Lower lobe of right lung (tissue), 2 donors: Measurements from ENCODE around the gene CLCN1. TPM values are rescaled to one million over a fixed set of nuclear protein-coding genes. Genes with fewer than 3 reads are reported as not detected.

Experiments
- ATAC-seq, 2 donors: fragments of 200-7000 bp; cut with Tn5 transposase; one replicate each; pipeline ENCODE4 v1.9.1; 2020 to 2022; ENCODE audit warnings: mild to moderate bottlenecking in 2 of 2, moderate library complexity in 2 of 2
- DNase-seq: peaks from one replicate; pipeline ENCODE4 v3.0.0-alpha.2; 2020
- H3K27ac ChIP-seq: fragments of 200-600 bp; one replicate; pipeline ENCODE4 v1.8.0; 2022
- H3K27me3 ChIP-seq: fragments of 200-600 bp; one replicate; pipeline ENCODE4 v1.8.0; 2022; ENCODE audit warnings: low read depth
- H3K36me3 ChIP-seq: fragments of 200-600 bp; one replicate; pipeline ENCODE4 v1.8.0; 2022; ENCODE audit warnings: mild to moderate bottlenecking
- H3K4me1 ChIP-seq: fragments of 200-600 bp; one replicate; pipeline ENCODE4 v1.8.0; 2022
- H3K4me3 ChIP-seq: fragments of 200-600 bp; one replicate; pipeline ENCODE4 v1.8.0; 2022; ENCODE audit warnings: mild to moderate bottlenecking
- H3K9me3 ChIP-seq: fragments of 200-600 bp; one replicate; pipeline ENCODE4 v1.8.0; 2022
- intact Hi-C: fragments of 100-400 bp; cut with DNase I; formaldehyde crosslinking; loops from one replicate; pipeline ENCODE4 v1.11.0; 2022
- total RNA-seq: library from RNA; stranded (reverse); fragmentation: NEBNext Ultra II Directional; extraction: Animal tissue kit (Norgen Biotek cat#: 25700); gene quantifications from one replicate; pipeline ENCODE4 v1.2.1, GENCODE V29; 2021
- TF ChIP-seq, protein P1 (sequence below): fragments of 200-600 bp; IDR thresholded peaks from one replicate; pipeline ENCODE4 v1.8.0; 2022; ENCODE audit warnings: antibody characterized with exemption, mild to moderate bottlenecking
- donor health status: DM: no; HTN: yes; CAD: no; lungs with severe emphysema.

The CLCN1 gene
- total RNA-seq, 1 donor from 2014 or later: not detected

DNA sequence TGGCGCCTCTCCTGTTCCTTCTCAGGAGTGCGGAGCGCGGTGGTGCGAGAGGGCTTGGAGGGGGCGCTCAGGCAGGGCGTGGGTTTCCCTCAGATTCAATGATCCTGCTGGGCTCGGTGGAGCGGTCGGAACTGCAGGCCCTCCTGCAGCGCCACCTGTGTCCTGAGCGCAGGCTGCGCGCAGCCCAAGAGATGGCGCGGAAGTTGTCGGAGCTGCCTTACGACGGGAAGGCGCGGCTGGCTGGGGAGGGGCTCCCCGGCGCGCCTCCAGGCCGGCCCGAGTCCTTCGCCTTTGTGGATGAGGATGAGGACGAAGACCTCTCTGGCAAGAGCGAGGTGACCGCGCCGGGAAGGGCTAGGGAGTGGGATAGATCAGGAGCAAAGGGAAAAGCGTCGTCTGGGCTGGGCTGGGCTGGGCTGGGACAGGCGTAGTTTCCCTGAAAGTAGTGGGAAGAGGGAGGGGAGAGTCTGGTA, 29.6 kb downstream of the CLCN1 start:
- TF ChIP-seq, protein P1, sequence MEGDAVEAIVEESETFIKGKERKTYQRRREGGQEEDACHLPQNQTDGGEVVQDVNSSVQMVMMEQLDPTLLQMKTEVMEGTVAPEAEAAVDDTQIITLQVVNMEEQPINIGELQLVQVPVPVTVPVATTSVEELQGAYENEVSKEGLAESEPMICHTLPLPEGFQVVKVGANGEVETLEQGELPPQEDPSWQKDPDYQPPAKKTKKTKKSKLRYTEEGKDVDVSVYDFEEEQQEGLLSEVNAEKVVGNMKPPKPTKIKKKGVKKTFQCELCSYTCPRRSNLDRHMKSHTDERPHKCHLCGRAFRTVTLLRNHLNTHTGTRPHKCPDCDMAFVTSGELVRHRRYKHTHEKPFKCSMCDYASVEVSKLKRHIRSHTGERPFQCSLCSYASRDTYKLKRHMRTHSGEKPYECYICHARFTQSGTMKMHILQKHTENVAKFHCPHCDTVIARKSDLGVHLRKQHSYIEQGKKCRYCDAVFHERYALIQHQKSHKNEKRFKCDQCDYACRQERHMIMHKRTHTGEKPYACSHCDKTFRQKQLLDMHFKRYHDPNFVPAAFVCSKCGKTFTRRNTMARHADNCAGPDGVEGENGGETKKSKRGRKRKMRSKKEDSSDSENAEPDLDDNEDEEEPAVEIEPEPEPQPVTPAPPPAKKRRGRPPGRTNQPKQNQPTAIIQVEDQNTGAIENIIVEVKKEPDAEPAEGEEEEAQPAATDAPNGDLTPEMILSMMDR: peak; percentile 54
- Histone ChIP-seq H3K4me1 (peaks cover 5% of the 10 kb centered on the region), H3K9me3 (no peaks in the 10 kb centered on the region), H3K27ac (no peak overlapping the region), H3K36me3 (no peaks in the 10 kb centered on the region), H3K4me3 (peak overlapping the region; percentile 12), H3K27me3 (peaks cover 23% of the 10 kb centered on the region)
- peak; percentile 89 to 91 for ATAC-seq
- intact Hi-C loops: no loop called here
- DNase-seq: peak; percentile 75

DNA sequence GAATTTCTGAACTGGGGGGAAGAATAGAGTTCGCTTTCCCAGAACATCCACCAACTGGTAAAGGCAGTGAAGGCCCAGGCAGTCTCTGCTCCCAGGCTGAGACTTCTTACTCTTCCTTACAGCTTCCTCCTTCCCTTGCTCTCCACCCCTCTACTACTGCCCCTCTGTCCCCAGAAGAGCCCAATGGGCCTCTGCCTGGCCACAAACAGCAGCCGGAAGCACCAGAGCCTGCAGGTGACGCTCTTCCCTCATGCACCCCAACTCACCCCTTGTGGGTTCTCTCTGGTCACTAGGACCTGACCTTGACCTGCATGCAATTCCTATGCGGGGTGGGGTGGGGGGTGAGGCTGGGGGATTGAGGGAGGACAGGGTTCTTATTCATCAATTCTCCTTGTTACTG, 30.1 kb downstream of the CLCN1 start:
- intact Hi-C loops: no loop called here
- no peaks in the 10 kb centered on the region for H3K9me3 ChIP-seq
- H3K27me3 ChIP-seq: peaks cover 23% of the 10 kb centered on the region
- H3K27ac ChIP-seq: no peak overlapping the region
- H3K4me1 ChIP-seq: peaks cover 5% of the 10 kb centered on the region
- H3K4me3 ChIP-seq: no peak overlapping the region
- ATAC-seq (peak in 1 of 2 donors; percentile 14), DNase-seq (no peak)
- TF ChIP-seq, protein P1: no peak
- no peaks in the 10 kb centered on the region for H3K36me3 ChIP-seq

DNA sequence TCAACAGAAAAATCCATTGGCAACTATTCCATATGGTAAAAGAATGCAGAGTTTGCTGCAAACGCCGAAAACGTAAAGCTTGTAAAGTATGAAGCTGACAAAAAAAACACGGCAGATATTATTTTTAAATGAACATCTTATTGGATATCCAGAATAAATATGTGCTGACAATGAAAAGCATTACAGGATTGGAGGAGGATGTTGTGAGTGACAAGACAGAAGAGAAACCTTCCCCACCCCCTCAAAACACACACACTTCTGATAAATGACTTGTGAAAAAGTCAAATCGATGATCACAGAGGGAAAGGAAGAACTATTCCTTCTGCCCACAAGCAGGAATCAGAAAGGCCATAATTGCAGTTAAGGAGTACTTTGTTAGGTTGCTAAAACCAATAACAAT, 32.0 kb downstream of the CLCN1 start:
- Histone ChIP-seq H3K4me1 (peaks cover 5% of the 10 kb centered on the region), H3K9me3 (no peaks in the 10 kb centered on the region), H3K27ac (no peak overlapping the region), H3K27me3 (peaks cover 15% of the 10 kb centered on the region), H3K4me3 (no peak overlapping the region), H3K36me3 (no peaks in the 10 kb centered on the region)
- TF ChIP-seq, protein P1: no peak
- intact Hi-C loops: no loop called here
- no peak for DNase-seq
- ATAC-seq: no peak

DNA sequence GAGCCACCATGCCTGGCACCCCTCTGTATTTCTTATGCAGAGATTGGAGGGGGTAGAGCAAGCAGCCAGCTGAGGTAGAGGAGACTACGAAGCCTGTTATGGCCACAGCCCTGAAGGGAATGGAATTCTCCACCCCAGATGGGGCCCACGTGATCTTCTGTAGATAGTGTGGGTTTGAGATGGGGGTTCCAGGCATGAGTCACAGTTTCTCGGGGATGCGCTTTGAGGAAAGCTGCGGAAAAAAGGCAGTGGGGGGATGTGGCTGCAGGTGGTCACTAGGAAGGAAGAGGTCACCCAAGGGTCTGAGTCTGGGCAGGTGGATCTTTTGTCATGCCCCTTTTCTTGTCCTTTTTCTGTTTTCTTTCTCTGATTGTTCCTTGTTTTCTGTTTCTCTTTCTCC, 35.1 kb downstream of the CLCN1 start:
- no peak overlapping the region for H3K27ac ChIP-seq
- H3K4me1 ChIP-seq: no peaks in the 10 kb centered on the region
- no peaks in the 10 kb centered on the region for H3K36me3 ChIP-seq
- intact Hi-C loops: no loop called here
- no peaks in the 10 kb centered on the region for H3K9me3 ChIP-seq
- H3K4me3 ChIP-seq: no peak overlapping the region
- DNase-seq (no peak), ATAC-seq (no peak)
- no peaks in the 10 kb centered on the region for H3K27me3 ChIP-seq
- TF ChIP-seq, protein P1: no peak

DNA sequence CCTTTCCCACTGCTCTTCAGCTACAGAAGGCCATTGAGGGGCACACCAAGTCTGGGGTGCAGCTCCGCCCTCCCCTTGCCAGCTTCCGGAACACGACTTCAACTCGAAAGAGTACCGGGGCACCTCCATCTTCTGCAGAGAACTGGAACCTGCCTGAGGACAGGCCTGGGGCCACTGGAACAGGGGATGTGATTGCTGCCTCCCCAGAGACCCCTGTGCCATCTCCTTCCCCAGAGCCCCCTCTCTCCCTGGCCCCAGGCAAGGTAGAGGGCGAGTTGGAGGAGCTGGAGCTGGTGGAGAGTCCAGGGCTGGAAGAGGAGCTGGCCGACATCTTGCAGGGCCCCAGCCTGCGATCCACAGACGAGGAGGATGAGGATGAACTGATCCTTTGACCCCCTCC, 35.7 kb downstream of the CLCN1 start:
- H3K27me3 ChIP-seq: no peaks in the 10 kb centered on the region
- intact Hi-C loops: no loop called here
- no peaks in the 10 kb centered on the region for H3K36me3 ChIP-seq
- H3K4me1 ChIP-seq: no peaks in the 10 kb centered on the region
- DNase-seq (no peak), ATAC-seq (no peak)
- no peak overlapping the region for H3K4me3 ChIP-seq
- no peaks in the 10 kb centered on the region for H3K9me3 ChIP-seq
- TF ChIP-seq, protein P1: no peak
- H3K27ac ChIP-seq: no peak overlapping the region
